SU-DHL-6 (cell line): ENCODE data around the gene ZNF524.

ENCODE experiments used
- CTCF ChIP-seq: fragments of 200-600 bp; sonication (generic); IDR thresholded peaks from one replicate; pipeline ENCODE4 v1.5.1; 2017; ENCODE audit warnings: antibody characterized with exemption, mild to moderate bottlenecking, low read length, moderate library complexity; ENCODE audit not compliant: insufficient read depth, poor library complexity, severe bottlenecking
- EZH2phosphoT487 ChIP-seq: fragments of 200-600 bp; sonication (generic), shearing (Covaris generic); conservative IDR thresholded peaks from 2 replicates; pipeline ENCODE4 v1.6.1; 2018; ENCODE audit warnings: mild to moderate bottlenecking, antibody characterized with exemption, low read length, moderate library complexity, mixed read lengths

GRCh38 chr19:55644191-55644833 lies 44.2 kb downstream of the ZNF524 start:
- TF ChIP-seq CTCF = no peak
- TF ChIP-seq EZH2phosphoT487 = no peak
